SK-N-SH treated with all-trans-retinoic acid at 6 μM for 48 hours (cell line): ENCODE measurements around the gene PRR5L.

Source experiments
- BACH2 ChIP-seq: fragments of 250-450 bp; sonication (Bioruptor Pico); IDR thresholded peaks from 2 replicates; pipeline ENCODE4 v1.9.0; 2021; ENCODE audit warnings: mild to moderate bottlenecking, borderline replicate concordance
- CSRNP3 ChIP-seq: fragments of 250-450 bp; sonication (Bioruptor Pico); IDR thresholded peaks from 2 replicates; pipeline ENCODE4 v1.5.1; 2021; ENCODE audit warnings: mild to moderate bottlenecking, moderate library complexity
- ISL1 ChIP-seq: fragments of 250-450 bp; sonication (Bioruptor Pico); IDR thresholded peaks from 2 replicates; pipeline ENCODE4 v2.1.2; 2022; ENCODE audit warnings: mild to moderate bottlenecking, moderate library complexity
- RARB ChIP-seq: fragments of 250-450 bp; sonication (Bioruptor Pico); IDR thresholded peaks from 2 replicates; pipeline ENCODE4 v1.8.0; 2021; ENCODE audit warnings: mild to moderate bottlenecking, moderate library complexity
- TCF4 ChIP-seq: fragments of 250-450 bp; sonication (Bioruptor Pico); IDR thresholded peaks from 2 replicates; pipeline ENCODE4 v1.8.0; 2021; ENCODE audit warnings: mild to moderate bottlenecking, moderate library complexity, borderline replicate concordance
- ZC3H10 ChIP-seq: fragments of 250-450 bp; sonication (Bioruptor Pico); IDR thresholded peaks from 2 replicates; pipeline ENCODE4 v1.5.1; 2021; ENCODE audit warnings: mild to moderate bottlenecking, moderate library complexity
- ZFP3 ChIP-seq: fragments of 250-450 bp; sonication (Bioruptor Pico); IDR thresholded peaks from 2 replicates; pipeline ENCODE4 v1.5.0; 2020; ENCODE audit warnings: mild to moderate bottlenecking, moderate library complexity
- ZFP30 ChIP-seq: fragments of 450-650 bp; formaldehyde crosslinking; IDR thresholded peaks from 2 replicates; pipeline ENCODE4 v1.5.0; 2022; ENCODE audit warnings: mild to moderate bottlenecking, moderate library complexity
- ZNF565 ChIP-seq: fragments of 450-650 bp; formaldehyde crosslinking; conservative IDR thresholded peaks from 2 replicates; pipeline ENCODE4 v1.5.0; 2020; ENCODE audit warnings: low read depth, mild to moderate bottlenecking, moderate library complexity
- ZNF8 ChIP-seq: fragments of 450-650 bp; formaldehyde crosslinking; IDR thresholded peaks from 2 replicates; pipeline ENCODE4 v1.5.0; 2020; ENCODE audit warnings: mild to moderate bottlenecking, moderate library complexity
- TF ChIP-seq, protein P1 (sequence below): fragments of 250-450 bp; sonication (Bioruptor Pico); IDR thresholded peaks from 2 replicates; pipeline ENCODE4 v1.8.0; 2020; ENCODE audit warnings: mild to moderate bottlenecking, moderate library complexity, borderline replicate concordance
- TF ChIP-seq, protein P2 (sequence below): fragments of 250-450 bp; sonication (Bioruptor Pico); IDR thresholded peaks from 2 replicates; pipeline ENCODE4 v1.5.0; 2020; ENCODE audit warnings: mild to moderate bottlenecking, moderate library complexity
- TF ChIP-seq, protein P3 (sequence below): fragments of 250-450 bp; sonication (Bioruptor Pico); IDR thresholded peaks from 2 replicates; pipeline ENCODE4 v1.5.1; 2020; ENCODE audit warnings: low read depth, mild to moderate bottlenecking, moderate library complexity
- TF ChIP-seq, protein P4 (sequence below): fragments of 250-450 bp; sonication (Bioruptor Pico); IDR thresholded peaks from 2 replicates; pipeline ENCODE4 v1.8.0; 2021; ENCODE audit warnings: low read depth, mild to moderate bottlenecking, moderate library complexity, borderline replicate concordance

GRCh38 chr11:36508743-36509142 is 212.7 kb downstream of the PRR5L start:
- TF ChIP-seq BACH2 (CRISPR knock-in tag) = no peak
- no peak for TF ChIP-seq ZC3H10 (CRISPR knock-in tag)
- no peak for TF ChIP-seq ZFP30 (CRISPR knock-in tag)
- TF ChIP-seq RARB (CRISPR knock-in tag) = no peak
- TF ChIP-seq, protein P1, sequence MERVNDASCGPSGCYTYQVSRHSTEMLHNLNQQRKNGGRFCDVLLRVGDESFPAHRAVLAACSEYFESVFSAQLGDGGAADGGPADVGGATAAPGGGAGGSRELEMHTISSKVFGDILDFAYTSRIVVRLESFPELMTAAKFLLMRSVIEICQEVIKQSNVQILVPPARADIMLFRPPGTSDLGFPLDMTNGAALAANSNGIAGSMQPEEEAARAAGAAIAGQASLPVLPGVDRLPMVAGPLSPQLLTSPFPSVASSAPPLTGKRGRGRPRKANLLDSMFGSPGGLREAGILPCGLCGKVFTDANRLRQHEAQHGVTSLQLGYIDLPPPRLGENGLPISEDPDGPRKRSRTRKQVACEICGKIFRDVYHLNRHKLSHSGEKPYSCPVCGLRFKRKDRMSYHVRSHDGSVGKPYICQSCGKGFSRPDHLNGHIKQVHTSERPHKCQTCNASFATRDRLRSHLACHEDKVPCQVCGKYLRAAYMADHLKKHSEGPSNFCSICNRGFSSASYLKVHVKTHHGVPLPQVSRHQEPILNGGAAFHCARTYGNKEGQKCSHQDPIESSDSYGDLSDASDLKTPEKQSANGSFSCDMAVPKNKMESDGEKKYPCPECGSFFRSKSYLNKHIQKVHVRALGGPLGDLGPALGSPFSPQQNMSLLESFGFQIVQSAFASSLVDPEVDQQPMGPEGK (CRISPR knock-in tag) = no peak
- TF ChIP-seq ISL1 (CRISPR knock-in tag) = no peak
- no peak for TF ChIP-seq ZNF565 (CRISPR knock-in tag)
- TF ChIP-seq, protein P2, sequence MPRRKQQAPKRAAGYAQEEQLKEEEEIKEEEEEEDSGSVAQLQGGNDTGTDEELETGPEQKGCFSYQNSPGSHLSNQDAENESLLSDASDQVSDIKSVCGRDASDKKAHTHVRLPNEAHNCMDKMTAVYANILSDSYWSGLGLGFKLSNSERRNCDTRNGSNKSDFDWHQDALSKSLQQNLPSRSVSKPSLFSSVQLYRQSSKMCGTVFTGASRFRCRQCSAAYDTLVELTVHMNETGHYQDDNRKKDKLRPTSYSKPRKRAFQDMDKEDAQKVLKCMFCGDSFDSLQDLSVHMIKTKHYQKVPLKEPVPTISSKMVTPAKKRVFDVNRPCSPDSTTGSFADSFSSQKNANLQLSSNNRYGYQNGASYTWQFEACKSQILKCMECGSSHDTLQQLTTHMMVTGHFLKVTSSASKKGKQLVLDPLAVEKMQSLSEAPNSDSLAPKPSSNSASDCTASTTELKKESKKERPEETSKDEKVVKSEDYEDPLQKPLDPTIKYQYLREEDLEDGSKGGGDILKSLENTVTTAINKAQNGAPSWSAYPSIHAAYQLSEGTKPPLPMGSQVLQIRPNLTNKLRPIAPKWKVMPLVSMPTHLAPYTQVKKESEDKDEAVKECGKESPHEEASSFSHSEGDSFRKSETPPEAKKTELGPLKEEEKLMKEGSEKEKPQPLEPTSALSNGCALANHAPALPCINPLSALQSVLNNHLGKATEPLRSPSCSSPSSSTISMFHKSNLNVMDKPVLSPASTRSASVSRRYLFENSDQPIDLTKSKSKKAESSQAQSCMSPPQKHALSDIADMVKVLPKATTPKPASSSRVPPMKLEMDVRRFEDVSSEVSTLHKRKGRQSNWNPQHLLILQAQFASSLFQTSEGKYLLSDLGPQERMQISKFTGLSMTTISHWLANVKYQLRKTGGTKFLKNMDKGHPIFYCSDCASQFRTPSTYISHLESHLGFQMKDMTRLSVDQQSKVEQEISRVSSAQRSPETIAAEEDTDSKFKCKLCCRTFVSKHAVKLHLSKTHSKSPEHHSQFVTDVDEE (CRISPR knock-in tag) = no peak
- no peak for TF ChIP-seq CSRNP3 (CRISPR knock-in tag)
- TF ChIP-seq TCF4 = no peak
- TF ChIP-seq, protein P3, sequence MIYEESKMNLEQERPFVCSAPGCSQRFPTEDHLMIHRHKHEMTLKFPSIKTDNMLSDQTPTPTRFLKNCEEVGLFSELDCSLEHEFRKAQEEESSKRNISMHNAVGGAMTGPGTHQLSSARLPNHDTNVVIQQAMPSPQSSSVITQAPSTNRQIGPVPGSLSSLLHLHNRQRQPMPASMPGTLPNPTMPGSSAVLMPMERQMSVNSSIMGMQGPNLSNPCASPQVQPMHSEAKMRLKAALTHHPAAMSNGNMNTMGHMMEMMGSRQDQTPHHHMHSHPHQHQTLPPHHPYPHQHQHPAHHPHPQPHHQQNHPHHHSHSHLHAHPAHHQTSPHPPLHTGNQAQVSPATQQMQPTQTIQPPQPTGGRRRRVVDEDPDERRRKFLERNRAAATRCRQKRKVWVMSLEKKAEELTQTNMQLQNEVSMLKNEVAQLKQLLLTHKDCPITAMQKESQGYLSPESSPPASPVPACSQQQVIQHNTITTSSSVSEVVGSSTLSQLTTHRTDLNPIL (CRISPR knock-in tag) = no peak
- no peak for TF ChIP-seq ZFP3 (CRISPR knock-in tag)
- no peak for TF ChIP-seq ZNF8 (CRISPR knock-in tag)
- TF ChIP-seq, protein P4, sequence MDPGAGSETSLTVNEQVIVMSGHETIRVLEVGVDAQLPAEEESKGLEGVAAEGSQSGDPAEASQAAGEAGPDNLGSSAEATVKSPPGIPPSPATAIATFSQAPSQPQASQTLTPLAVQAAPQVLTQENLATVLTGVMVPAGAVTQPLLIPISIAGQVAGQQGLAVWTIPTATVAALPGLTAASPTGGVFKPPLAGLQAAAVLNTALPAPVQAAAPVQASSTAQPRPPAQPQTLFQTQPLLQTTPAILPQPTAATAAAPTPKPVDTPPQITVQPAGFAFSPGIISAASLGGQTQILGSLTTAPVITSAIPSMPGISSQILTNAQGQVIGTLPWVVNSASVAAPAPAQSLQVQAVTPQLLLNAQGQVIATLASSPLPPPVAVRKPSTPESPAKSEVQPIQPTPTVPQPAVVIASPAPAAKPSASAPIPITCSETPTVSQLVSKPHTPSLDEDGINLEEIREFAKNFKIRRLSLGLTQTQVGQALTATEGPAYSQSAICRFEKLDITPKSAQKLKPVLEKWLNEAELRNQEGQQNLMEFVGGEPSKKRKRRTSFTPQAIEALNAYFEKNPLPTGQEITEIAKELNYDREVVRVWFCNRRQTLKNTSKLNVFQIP (CRISPR knock-in tag) = no peak
